Smooth muscle cell (in vitro differentiated cells): ENCODE measurements around the gene CREB1. TPM values are rescaled to one million over a fixed set of nuclear protein-coding genes. Genes with fewer than 3 reads are reported as not detected.

Experiments
- DNase-seq: peaks from one replicate; lab custom pipeline; 2025; ENCODE audit not compliant: unreplicated experiment; lab: John Stamatoyannopoulos, UW
- H2AFZ ChIP-seq: fragments of 200-600 bp; sonication (generic); 2 replicates; pipeline ENCODE4 v1.6.0; 2016; ENCODE audit warnings: antibody characterized with exemption, low read depth, mild to moderate bottlenecking
- H3F3A ChIP-seq: fragments of 200-600 bp; sonication (generic); 2 replicates; pipeline ENCODE4 v1.6.0; 2017; ENCODE audit warnings: antibody characterized with exemption, low read depth
- H3K27ac ChIP-seq: fragments of 200-600 bp; sonication (generic); 2 replicates; pipeline ENCODE4 v1.5.1; 2016; ENCODE audit warnings: low read depth, mild to moderate bottlenecking
- H3K27me3 ChIP-seq: fragments of 200-600 bp; sonication (generic); 2 replicates; pipeline ENCODE4 v1.6.1; 2016; ENCODE audit warnings: low read depth, mild to moderate bottlenecking
- H3K36me3 ChIP-seq: fragments of 200-600 bp; sonication (generic); 2 replicates; pipeline ENCODE4 v1.5.1; 2016; ENCODE audit warnings: low read depth
- H3K4me1 ChIP-seq: fragments of 200-600 bp; sonication (generic); 2 replicates; pipeline ENCODE4 v1.5.1; 2016; ENCODE audit warnings: low read depth
- H3K4me2 ChIP-seq: fragments of 200-600 bp; sonication (generic); 2 replicates; pipeline ENCODE4 v1.6.0; 2016; ENCODE audit warnings: mild to moderate bottlenecking
- H3K4me3 ChIP-seq: fragments of 200-600 bp; sonication (generic); 2 replicates; pipeline ENCODE4 v1.5.1; 2016; ENCODE audit warnings: mild to moderate bottlenecking
- H3K79me2 ChIP-seq: fragments of 200-600 bp; sonication (generic); 2 replicates; pipeline ENCODE4 v1.6.0; 2016; ENCODE audit warnings: low read depth, mild to moderate bottlenecking
- H3K9ac ChIP-seq: fragments of 200-600 bp; sonication (generic); 2 replicates; pipeline ENCODE4 v1.6.0; 2016; ENCODE audit warnings: low read depth
- H3K9me3 ChIP-seq: fragments of 200-600 bp; sonication (generic); replicated peaks from 2 replicates; pipeline ENCODE4 v1.5.1; 2016; ENCODE audit warnings: low read depth
- H4K20me1 ChIP-seq: fragments of 200-600 bp; sonication (generic); 2 replicates; pipeline ENCODE4 v1.6.0; 2016; ENCODE audit warnings: low read depth
- WGBS: methylation state at CpG from one replicate; pipeline ENCODE4 v1.1.7; 2016; ENCODE audit warnings: low lambda C conversion rate; 5-methylcytosine and 5-hydroxymethylcytosine counted together
- polyA plus RNA-seq: library from polyadenylated mRNA; unstranded; fragments of >200 nt; fragmentation: Nextera tagmentation; extraction: Ambion mirVana; gene quantifications from 2 replicates; pipeline ENCODE4 v1.2.1, GENCODE V29; 2016
- total RNA-seq: library from RNA; depleted of rRNA; stranded (reverse); fragments of >200 nt; gene quantifications from 2 replicates; pipeline ENCODE4 v1.2.3, GENCODE V29; 2014
- TF ChIP-seq, protein P1 (sequence below): fragments of 200-600 bp; sonication (generic); IDR thresholded peaks from 2 replicates; pipeline ENCODE4 v1.5.1; 2017; ENCODE audit warnings: borderline replicate concordance, mild to moderate bottlenecking, antibody characterized with exemption; ENCODE audit not compliant: insufficient read depth, poor library complexity, severe bottlenecking

Gene CREB1
- total and polyA plus RNA-seq, 2 experiments from 2014 or later: 19.0 to 67.6 TPM

DNA sequence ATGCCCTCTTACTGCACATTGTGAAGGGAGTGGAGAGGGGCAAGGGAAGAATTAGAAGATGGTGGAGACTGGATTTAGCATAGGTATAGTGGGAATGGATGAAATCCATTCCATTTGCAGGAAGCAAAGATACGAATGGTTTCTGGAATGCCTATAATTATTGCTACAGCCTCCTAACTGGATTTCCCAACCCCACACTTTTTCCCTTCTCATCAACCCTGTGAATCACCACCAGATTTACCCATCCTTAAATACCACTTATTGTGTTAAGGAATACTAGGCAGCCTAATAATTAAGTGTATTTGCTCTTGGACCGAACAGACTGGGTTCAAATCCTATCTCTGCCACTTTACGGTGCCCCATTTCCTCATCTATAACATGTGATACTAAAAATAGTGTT lies 39.3 kb upstream of the CREB1 start:
- Histone ChIP-seq H3K9me3 (no peaks in the 10 kb centered on the region), H3K4me1 (no peaks in the 10 kb centered on the region), H3K79me2 (no peaks in the 10 kb centered on the region), H4K20me1 (no peaks in the 10 kb centered on the region), H3K27me3 (peaks cover 30% of the 10 kb centered on the region), H3K4me3 (no peak overlapping the region), H3K36me3 (no peaks in the 10 kb centered on the region), H3F3A (peaks cover 16% of the 10 kb centered on the region), H3K4me2 (peak overlapping the region; percentile 31), H3K27ac (no peak overlapping the region), H3K9ac (no peak overlapping the region), H2AFZ (no peak overlapping the region)
- TF ChIP-seq, protein P1, sequence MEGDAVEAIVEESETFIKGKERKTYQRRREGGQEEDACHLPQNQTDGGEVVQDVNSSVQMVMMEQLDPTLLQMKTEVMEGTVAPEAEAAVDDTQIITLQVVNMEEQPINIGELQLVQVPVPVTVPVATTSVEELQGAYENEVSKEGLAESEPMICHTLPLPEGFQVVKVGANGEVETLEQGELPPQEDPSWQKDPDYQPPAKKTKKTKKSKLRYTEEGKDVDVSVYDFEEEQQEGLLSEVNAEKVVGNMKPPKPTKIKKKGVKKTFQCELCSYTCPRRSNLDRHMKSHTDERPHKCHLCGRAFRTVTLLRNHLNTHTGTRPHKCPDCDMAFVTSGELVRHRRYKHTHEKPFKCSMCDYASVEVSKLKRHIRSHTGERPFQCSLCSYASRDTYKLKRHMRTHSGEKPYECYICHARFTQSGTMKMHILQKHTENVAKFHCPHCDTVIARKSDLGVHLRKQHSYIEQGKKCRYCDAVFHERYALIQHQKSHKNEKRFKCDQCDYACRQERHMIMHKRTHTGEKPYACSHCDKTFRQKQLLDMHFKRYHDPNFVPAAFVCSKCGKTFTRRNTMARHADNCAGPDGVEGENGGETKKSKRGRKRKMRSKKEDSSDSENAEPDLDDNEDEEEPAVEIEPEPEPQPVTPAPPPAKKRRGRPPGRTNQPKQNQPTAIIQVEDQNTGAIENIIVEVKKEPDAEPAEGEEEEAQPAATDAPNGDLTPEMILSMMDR: no peak
- no peak for DNase-seq
- 57% methylated on average over 3 of the region's 3 CpGs for WGBS

DNA sequence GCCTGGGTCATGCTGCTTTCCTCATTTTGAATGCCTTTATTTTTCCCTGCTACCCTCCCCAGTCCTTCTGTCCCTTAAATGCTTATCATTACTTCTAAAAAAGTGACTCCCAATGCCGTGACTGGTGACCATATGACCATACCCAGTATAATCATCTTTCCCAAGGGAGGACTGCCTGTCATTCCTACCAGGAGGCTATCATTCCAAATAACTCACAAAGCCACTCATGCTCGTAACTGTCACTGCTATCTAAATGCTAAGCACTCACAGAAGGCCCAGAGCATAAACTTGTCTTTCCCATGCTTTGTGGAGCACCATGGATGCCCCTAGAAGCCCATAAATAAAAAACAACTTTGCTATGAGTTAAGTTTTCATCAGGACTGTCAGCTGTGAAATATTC lies 38.7 kb upstream of the CREB1 start:
- Histone ChIP-seq H3K9me3 (no peaks in the 10 kb centered on the region), H3K79me2 (no peaks in the 10 kb centered on the region), H4K20me1 (no peaks in the 10 kb centered on the region), H3K36me3 (no peaks in the 10 kb centered on the region), H2AFZ (no peak overlapping the region), H3K9ac (no peak overlapping the region), H3F3A (peaks cover 16% of the 10 kb centered on the region), H3K4me3 (no peak overlapping the region), H3K4me2 (peak overlapping the region; percentile 31), H3K27me3 (peaks cover 37% of the 10 kb centered on the region), H3K4me1 (no peaks in the 10 kb centered on the region), H3K27ac (peak overlapping the region; percentile 3)
- TF ChIP-seq, protein P1: no peak
- WGBS: 18% methylated on average over 2 of the region's 2 CpGs
- no peak for DNase-seq

DNA sequence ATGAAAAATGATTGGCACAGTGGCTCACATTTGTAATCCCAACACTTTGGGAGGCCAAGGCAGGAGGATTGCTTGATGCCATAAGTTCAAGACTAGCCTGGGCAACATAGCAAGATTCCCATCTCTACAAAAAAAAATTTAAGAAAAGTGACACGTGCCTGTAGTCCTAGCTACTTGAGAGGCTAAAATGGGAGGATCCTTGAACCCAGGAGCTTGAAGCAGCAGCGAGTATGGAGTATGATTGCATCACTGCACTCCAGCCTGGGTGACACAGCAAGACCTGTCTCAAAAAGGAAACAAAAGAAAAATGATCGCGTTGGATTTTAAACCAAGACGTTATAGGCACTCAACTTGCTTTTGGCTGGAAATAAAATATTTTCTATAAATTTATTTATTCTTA lies 37.8 kb upstream of the CREB1 start:
- TF ChIP-seq, protein P1: no peak
- no peaks in the 10 kb centered on the region for H3K36me3 ChIP-seq
- H3K4me1 ChIP-seq: no peaks in the 10 kb centered on the region

DNA sequence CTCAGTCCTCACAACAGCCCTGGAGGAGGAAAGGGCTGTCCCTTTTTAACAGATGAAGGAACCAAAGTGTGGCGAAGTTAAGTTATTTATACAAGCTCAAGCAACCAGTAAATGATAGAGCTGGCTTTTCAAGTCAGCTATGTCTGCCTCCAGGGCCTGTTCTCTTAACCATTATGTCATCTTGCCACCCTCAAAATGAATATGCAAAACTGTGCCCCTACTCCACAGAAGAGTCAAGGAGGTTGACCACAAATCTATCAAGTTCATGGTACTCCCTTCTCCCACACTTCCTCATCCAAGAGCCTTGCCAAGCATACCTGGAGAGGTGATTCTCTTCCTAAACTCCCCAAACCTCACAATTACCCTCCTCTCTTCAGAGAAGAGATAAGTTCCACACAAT lies 37.3 kb upstream of the CREB1 start:
- Histone ChIP-seq H4K20me1 (no peaks in the 10 kb centered on the region), H3K36me3 (no peaks in the 10 kb centered on the region), H3K27me3 (peaks cover 43% of the 10 kb centered on the region), H3K79me2 (no peaks in the 10 kb centered on the region), H2AFZ (no peak overlapping the region), H3K4me3 (no peak overlapping the region), H3F3A (peaks cover 16% of the 10 kb centered on the region), H3K9ac (no peak overlapping the region), H3K4me2 (no peak overlapping the region), H3K9me3 (no peaks in the 10 kb centered on the region), H3K27ac (no peak overlapping the region), H3K4me1 (no peaks in the 10 kb centered on the region)
- no peak for DNase-seq
- TF ChIP-seq, protein P1: no peak
- 29% methylated on average over 1 of the region's 1 CpG for WGBS

More for the DNA sequence above, 37.8 kb upstream of the CREB1 start:
- Histone ChIP-seq H4K20me1 (no peaks in the 10 kb centered on the region), H3K4me3 (no peak overlapping the region), H3K9ac (no peak overlapping the region), H3K79me2 (no peaks in the 10 kb centered on the region), H3K4me2 (no peak overlapping the region), H3F3A (peaks cover 16% of the 10 kb centered on the region), H3K27me3 (peaks cover 43% of the 10 kb centered on the region), H3K27ac (no peak overlapping the region), H3K9me3 (no peaks in the 10 kb centered on the region), H2AFZ (no peak overlapping the region)
- 90% methylated on average over 5 of the region's 5 CpGs for WGBS
- no peak for DNase-seq
